Stimulated activated CD4-positive, alpha-beta T cell treated with anti-CD3 and anti-CD28 coated beads, Interleukin-1b, Interleukin-23, amount 100 ng/mL, for 24 hours (primary cell): ENCODE results near the gene CST9L.
"Not testable (repeated sequence)": the region's sequence is repeated elsewhere in the genome, so short reads cannot be mapped to it uniquely, and the experiment has no call there.

Experiments used
- DNase-seq, 4 experiments: peaks; one replicate each; pipeline ENCODE4 v3.0.0-alpha.2; 2020; ENCODE audit warnings: low read depth in 4 of 4, low spot score in 1 of 4

The CST9L gene

GRCh38 chr20:23586735-23587525 lies 18.6 kb upstream of the CST9L start:
- DNase-seq = no peak

GRCh38 chr20:23585808-23586734 lies 17.8 kb upstream of the CST9L start:
- no peak for DNase-seq

DNA sequence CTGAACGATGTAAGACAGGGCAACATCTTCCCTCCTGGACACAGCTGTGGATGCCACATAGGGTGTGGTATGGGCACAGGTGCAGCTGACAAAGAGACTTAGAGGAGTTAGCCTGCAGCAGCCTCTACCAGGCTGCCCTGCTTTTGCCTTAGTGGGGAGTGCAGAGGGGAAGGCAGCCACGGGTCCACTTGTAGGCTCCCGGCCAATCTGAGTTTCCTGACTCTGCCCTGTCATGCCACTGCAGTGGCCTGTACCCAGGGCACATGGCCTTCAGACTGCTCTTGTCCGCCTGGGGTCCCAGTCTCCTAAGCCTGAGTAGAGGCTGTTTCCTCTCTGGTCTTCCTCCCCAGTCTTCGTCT lies 17.1 kb upstream of the CST9L start:
- no peak for DNase-seq

DNA sequence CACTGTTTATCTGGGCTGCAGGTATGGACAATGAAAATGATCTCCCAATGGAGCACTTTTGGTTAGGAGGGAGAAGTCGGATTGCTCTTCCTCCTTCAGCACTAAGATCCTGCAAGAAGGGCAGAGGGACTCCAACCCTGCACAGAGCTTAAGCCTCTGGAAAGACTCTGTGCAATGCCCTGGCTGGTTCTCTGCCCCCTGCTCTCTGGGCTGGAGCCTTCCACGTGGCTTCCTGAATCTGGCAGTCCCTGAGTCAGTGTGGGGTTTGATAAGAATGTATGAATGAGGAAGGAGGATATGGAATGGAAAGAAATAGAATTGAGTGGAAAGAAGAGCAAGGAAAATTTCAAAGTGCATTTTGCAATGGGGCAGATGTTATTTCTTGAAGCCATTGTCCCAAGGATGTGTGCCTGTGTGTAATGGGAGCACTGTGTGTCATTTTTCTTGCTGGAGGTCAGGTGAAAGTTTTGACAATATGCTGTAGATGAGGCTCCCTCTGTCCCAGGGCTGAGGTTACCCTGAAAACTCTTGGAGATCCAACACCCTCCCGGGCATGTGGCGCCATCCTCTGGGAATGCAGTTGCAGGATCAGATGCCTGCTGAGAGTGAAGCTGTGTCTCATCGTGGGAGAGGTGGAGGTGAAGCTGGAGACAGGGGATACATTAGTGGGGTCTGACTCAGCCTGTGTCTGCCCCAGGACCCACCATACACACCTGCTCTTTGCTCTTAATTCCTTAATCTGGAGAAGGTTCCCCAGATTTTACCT lies 16.3 kb upstream of the CST9L start:
- DNase-seq = no peak

DNA sequence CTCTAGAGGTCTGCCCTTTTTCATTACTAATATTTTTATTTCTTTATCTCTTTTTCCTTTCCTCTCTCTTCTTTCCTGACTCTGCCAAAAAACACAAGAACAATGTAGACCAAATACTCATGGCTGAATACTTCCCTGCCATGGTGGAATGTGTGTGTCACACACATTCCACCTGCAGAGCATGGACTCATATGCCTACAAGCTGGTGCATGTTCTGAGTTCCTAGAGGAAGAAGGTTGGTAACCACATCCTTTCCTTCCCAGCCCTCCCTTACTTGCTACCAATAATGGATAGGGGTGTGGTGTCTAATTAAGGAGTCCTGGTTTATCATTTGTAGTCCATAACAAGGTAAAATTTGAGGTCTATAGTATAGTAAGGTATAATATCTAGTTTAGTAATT lies 15.2 kb upstream of the CST9L start:
- no peak for DNase-seq

GRCh38 chr20:23582293-23582692 lies 14.0 kb upstream of the CST9L start:
- no peak for DNase-seq

DNA sequence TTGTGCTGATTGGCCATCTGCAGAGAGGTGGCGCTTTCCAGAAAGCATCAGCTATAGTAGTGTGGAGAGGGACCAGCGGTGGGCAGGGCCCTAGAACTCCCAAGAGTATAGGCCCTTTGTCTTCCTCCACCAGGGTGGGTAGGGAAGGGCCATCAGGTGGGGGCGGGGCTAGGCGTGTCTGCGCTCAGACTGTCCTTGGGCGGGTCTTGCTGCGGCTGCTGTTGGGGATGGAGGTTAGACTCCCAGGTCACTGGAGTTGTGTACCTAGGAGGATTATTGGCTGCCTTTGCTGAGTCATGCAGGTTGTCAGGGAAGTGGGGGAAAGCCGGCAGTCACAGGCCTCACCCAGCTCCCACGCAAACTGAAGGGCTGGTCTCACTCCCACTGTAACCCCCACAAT lies 13.5 kb upstream of the CST9L start:
- not testable (repeated sequence) for DNase-seq

DNA sequence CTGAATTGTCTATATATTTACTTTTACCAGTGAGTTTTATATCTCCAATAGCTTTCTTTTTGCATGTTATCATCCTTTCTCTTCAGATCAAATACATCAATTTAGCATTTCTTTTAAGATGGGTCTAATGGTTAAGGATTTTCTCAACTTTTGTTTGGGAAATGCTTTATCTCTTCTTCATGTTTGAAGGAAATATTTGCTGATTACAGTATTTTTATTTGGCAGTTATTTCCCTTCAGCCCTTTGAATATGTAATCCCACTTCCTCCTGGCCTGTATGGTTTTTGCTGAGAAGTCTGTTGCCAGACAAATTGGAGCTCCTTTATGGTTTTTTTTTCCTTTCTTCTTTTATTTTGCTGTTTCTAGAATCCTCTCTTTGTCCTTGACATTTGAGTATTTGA lies 6.7 kb upstream of the CST9L start:
- DNase-seq = no peak

DNA sequence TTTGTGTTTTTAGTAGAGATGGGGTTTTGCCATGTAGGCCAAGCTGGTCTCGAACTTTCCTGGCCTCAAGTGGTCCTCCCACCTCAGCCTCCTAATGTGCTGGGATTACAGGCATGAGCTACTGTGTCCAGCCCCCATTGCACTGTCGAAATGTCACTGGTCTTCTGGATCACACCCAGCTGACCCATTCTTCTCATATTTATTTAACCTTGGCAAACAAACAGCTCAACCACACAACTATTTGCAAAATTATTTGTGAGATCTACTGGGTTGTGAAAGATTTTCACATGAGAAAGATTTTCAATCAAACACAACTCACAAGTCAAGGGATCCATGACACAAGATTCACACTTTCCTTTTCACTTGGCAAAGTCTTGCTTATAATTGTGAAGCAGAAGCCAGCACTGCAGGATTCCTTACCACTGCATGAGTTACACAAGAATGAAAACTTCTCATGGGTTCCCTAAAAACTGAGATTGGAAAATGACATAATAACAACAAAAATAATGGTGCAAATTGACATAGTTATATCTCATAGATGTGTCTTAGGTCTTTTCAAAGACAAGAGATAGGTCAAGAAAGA lies 2.0 kb upstream of the CST9L start:
- DNase-seq = no peak

- DNase-seq = no peak
Observed at GRCh38 chr20:23569570-23569969, 1.3 kb upstream of the CST9L start.

- no peak for DNase-seq
Observed at GRCh38 chr20:23568971-23569330, 667 bp upstream of the CST9L start.

GRCh38 chr20:23566199-23566932 lies 1.9 kb downstream of the CST9L start:
- DNase-seq = no peak

DNA sequence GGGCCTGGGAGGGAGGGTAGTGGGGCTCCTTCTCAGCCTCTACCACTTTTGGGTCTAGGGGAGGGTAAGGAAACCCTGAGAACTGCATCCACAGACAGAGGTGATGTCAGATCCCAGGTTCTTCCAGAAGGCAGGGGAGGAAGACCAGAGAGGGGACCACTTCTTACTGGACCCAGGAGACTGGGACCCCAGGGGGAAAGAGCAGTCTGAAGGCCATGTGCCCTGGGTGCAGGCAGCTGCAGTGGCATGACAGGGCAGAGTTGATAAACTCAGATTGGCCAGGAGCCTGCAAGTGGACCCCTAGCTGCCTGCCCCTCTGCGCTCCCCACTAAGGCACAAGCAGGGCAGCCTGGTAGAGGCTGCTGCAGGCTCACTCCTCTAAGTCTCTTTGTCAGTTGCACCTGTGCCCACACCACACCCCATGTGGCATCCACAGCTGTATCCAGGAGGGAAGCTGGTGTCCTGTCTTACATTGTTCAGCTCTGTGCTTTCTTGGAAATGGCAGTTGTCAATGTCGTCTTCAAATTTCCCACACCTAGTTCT lies 2.7 kb downstream of the CST9L start:
- no peak for DNase-seq

- no peak for DNase-seq
Observed at GRCh38 chr20:23564927-23565326, 3.4 kb downstream of the CST9L start.

DNA sequence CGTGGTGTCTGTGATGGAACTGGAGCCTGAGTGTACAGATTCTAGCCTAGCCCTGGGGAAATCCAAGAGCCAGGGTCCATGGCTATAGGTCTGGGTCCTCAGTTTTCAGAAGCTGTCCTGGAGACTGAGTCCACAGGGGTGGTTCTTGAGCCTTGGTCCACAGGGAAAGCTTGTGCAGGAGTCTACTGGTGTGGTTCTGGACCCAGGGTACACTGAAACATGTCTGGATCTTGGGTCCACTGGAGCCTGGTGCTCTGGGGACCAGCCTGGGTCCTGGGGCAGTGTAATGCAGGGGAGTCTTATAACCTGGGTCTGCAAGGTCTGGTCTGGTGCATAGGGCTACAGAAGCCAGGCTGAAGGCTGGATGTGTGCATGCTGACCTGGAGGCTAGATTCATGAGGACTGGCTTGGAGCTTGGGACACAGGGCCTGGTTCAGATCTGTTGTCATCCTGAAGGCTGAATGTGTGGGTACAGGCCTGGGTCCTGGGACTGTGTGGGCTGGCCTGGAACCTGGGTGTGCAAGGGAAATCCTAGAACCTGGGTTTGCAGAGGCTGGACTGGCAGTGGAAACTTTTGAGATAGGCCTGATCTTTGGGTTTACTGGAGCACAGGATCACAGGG lies 5.5 kb downstream of the CST9L start:
- no peak for DNase-seq

- DNase-seq = no peak
Observed at GRCh38 chr20:23554401-23554800, 13.9 kb downstream of the CST9L start.

DNA sequence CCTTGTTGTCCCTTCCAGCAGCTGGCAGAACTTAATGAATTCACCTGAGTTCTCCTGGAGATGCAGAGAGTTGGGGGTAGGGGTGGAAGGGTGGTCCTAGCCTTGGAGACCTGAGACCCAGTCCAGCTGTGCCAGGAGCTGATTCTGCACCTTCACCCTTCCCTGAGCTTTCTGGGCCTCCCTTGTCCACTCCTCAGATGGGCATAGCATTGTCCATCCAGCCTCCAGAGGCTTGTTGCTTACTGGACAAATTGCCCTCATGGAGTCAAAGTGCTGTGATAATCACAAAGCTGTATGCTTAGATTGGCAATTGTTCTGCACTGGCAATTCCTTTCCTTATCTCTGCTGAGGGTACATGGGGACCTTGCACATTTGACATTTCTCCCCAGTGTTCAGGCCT lies 16.5 kb downstream of the CST9L start:
- no peak for DNase-seq

- no peak for DNase-seq
Observed at GRCh38 chr20:23551383-23551782, 16.9 kb downstream of the CST9L start.

GRCh38 chr20:23550227-23550626 lies 18.1 kb downstream of the CST9L start:
- DNase-seq = no peak

DNA sequence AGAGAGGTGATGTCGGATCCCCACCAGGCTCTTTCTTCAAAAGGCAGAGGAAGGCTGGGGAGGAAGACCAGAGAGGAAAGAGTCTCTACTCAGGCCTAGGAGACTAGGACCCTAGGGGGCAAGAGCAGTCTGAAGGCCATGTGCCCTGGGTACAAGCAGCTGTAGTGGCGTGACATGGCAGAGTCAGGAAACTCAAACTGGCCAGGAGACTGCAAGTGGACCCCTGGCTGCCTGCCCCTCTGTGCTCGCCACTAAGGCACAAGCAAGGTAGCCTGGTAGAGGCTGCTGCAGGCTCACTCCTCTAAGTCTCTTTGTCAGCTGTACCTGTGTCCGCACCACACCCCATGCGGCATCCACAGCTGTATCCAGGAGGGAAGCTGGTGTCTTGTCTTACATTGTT lies 19.9 kb downstream of the CST9L start:
- no peak for DNase-seq
